Measurements from ENCODE around the gene ASPHD1. TPM values are rescaled to one million over a fixed set of nuclear protein-coding genes. Genes with fewer than 3 reads are reported as not detected.

The ASPHD1 gene
- total and polyA plus RNA-seq, 2 of the 8 experiments (the other 6 are each of a cell fraction or from before 2014, with no cell fraction given) = 14.5 to 18.6 TPM

- Histone ChIP-seq H3K14ac (ENCODE audit: insufficient read length) (no peak overlapping the region), H2BK12ac (ENCODE audit: low read depth, low read length) (no peak overlapping the region), H3K79me1 (ENCODE audit: low read depth, low read length) (no peaks in the 10 kb centered on the region), H3K36me3 (ENCODE audit: control insufficient read depth in 2 of 4, insufficient read depth in 4 of 4, low read length in 3 of 4) (peaks cover 0 to 5% (median 2%) of the 10 kb centered on the region in 4 experiments; a peak in 3 of 8 replicates), H3K4ac (replicated peaks; ENCODE audit: insufficient read length, low read depth, low read length) (no peak overlapping the region), H3K27me3 (replicated peaks in 1 of 4; ENCODE audit: control insufficient read depth in 3 of 4, extremely low read depth in 1 of 4, insufficient read depth in 3 of 4, low read length in 3 of 4) (no peaks in the 10 kb centered on the region), H2BK120ac (replicated peaks; ENCODE audit: low read depth, low read length) (no peak overlapping the region), H2AFZ (ENCODE audit: low read length) (no peak overlapping the region; the same call in 1 of the 2 replicates), H3K18ac (ENCODE audit: extremely low read depth, low read length) (no peak overlapping the region), H3K23ac (ENCODE audit: insufficient read length) (no peak overlapping the region), H3K27ac (ENCODE audit: low read depth, low read length) (no peak overlapping the region), H4K8ac (ENCODE audit: extremely low read depth, insufficient read depth, low read length) (no peak overlapping the region), H2BK15ac (ENCODE audit: low read length) (no peak overlapping the region), H2BK5ac (ENCODE audit: low read depth, low read length) (no peak overlapping the region), H3K4me2 (ENCODE audit: insufficient read depth in 1 of 2, low read depth in 2 of 2, low read length in 2 of 2) (peak overlapping the region; percentile 69 to 91), H3K56ac (replicated peaks; ENCODE audit: insufficient read length, low read depth, low read length) (no peak overlapping the region), H3K4me3 (ENCODE audit: extremely low read depth in 1 of 4, insufficient read depth in 2 of 4, low read depth in 3 of 4, low read length in 4 of 4) (peak overlapping the region; percentile 41 to 64 (median 52)), H2AK5ac (ENCODE audit: low read depth, low read length) (no peak overlapping the region), H4K91ac (replicated peaks; ENCODE audit: insufficient read length, low read length) (no peak overlapping the region), H4K5ac (ENCODE audit: insufficient read length, low read depth, low read length) (no peak overlapping the region), H3K79me2 (ENCODE audit: control insufficient read depth in 1 of 2, insufficient read depth in 2 of 2, low read length in 2 of 2) (no peaks in the 10 kb centered on the region; a peak in 1 of 4 replicates), H3K9ac (replicated peaks in 1 of 4; ENCODE audit: extremely low read depth in 1 of 4, low read depth in 3 of 4, low read length in 3 of 4) (no peak overlapping the region), H3K4me1 (replicated peaks in 1 of 4; ENCODE audit: control insufficient read depth in 3 of 4, insufficient read depth in 4 of 4, low read length in 3 of 4) (peaks cover 0 to 11% (median 7%) of the 10 kb centered on the region in 4 experiments; a peak in 5 of 7 replicates), H2BK20ac (ENCODE audit: low read length) (no peak overlapping the region), H3K23me2 (ENCODE audit: low read depth, low read length) (peaks cover 7% of the 10 kb centered on the region; the same call in 1 of the 2 replicates), H3K9me3 (ENCODE audit: insufficient read depth in 2 of 2, low read depth in 1 of 2, low read length in 1 of 2) (no peaks in the 10 kb centered on the region), H4K20me1 (replicated peaks in 1 of 2; ENCODE audit: control insufficient read depth in 1 of 2, insufficient read depth in 2 of 2, low read length in 2 of 2) (peaks cover 1 to 2% of the 10 kb centered on the region in 2 experiments)
- FAIRE-seq (no peak), DNase-seq (ENCODE audit: low read depth in 1 of 2, low spot score in 2 of 2) (peak in 1 of 2 experiments; percentile 49)
- TF ChIP-seq POLR2AphosphoS5 (IDR thresholded peaks at IDR 0.05; ENCODE audit: low read depth, low read length) (no peak), BRCA1 (IDR thresholded peaks at IDR 0.05; ENCODE audit: low read depth, low read length) (no peak), EGR1 (IDR thresholded peaks at IDR 0.05; ENCODE audit: borderline replicate concordance, low read depth, low read length) (no peak), CHD2 (IDR thresholded peaks at IDR 0.05; ENCODE audit: low read length) (no peak), SUZ12 (IDR thresholded peaks at IDR 0.05; ENCODE audit: low read length) (no peak), KDM5A (IDR thresholded peaks at IDR 0.05; ENCODE audit: low read length) (no peak), ATF3 (IDR thresholded peaks at IDR 0.05; ENCODE audit: insufficient read depth, low read depth, low read length) (no peak), USF2 (IDR thresholded peaks at IDR 0.05; ENCODE audit: low read length) (no peak)
- POLR2A ChIA-PET (ENCODE audit: partially characterized antibody) = interaction anchor here (0.7 to 2.2 kb wide), 4 partner anchors 13 to 161 kb away, joined by 4 to 15 read pairs (median 5); partner anchors contain the start of genes ASPHD1, CDIPT and SEZ6L2
- WGBS, 2 experiments (ENCODE audit: extremely low coverage in 1 of 2, insufficient coverage in 1 of 2, insufficient read length in 1 of 2, insufficient replicate concordance in 2 of 2, low coverage in 1 of 2, low lambda C conversion rate in 2 of 2, missing lambda C conversion rate in 1 of 2) = 15% methylated on average over 15 of the region's 18 CpGs; no CpG with 5 or more reads in 1 of the 2 experiments
- CTCF ChIA-PET (ENCODE audit: partially characterized antibody) = interaction anchor here (0.8 to 3.5 kb wide), 2 partner anchors 12 to 145 kb away, joined by 3 to 10 read pairs; partner anchors contain the start of gene CDIPT
Measured at GRCh38 chr16:29876217-29876593, 24.1 kb upstream of the ASPHD1 start.

All from H1 (cell line).